Measurements from ENCODE around the gene MBD6. TPM values are rescaled to one million over a fixed set of nuclear protein-coding genes. Genes with fewer than 3 reads are reported as not detected.
"Not testable (repeated sequence)": the region's sequence is repeated elsewhere in the genome, so short reads cannot be mapped to it uniquely, and the experiment has no call there.

The MBD6 gene
- total and polyA plus RNA-seq, 10 donors: 14.8 to 171 (median 80.6) TPM

DNA sequence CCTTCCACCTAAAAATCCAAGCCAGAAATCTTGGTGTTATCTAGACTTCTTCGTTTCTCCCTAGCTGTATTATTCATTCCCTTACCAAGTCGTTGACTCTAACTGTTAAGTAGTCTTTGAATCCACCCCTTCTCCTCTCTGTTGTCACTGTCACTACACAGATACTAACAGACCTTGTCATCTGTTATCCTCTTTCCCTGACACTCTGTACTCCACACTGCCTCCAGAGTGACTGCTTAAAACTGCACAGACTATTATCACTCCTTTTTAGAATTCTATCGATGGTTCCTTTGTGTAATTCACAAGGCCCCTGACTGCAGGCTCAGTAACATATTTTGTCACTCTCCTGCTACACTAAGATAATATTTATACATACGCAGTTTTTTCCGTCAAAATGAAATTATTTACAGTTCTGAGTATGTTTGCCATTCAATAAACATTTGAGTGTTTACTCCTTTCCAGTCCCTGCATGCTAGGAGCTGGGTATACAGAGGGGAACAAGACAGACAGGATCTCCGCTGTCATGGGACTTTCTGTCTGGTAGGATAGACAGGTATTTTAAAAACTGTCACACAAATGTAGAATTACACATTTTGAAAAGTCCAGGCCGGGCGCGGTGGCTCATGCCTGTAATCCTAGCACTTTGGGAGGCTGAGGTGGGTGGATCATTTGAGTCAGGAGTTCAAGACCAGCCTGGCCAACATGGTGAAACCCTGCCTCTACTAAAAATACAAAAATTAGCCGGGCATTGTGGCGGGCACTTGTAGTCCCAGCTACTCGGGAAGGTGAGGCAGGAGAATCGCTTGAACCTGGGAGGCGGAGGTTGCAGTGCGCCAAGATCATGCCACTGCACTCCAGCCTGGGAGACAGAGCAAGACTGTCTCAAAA, 31.0 kb upstream of the MBD6 start:
- 91 to 96% (median 94%) methylated on average over 15 of the region's 15 CpGs for WGBS, 5 donors
- Histone ChIP-seq H3K4me1 (peaks cover 15 to 34% (median 20%) of the 10 kb centered on the region in 6 donors), H3K27ac (no peak overlapping the region), H3K9me3 (no peaks in the 10 kb centered on the region), H3K4me3 (no peak overlapping the region), H3K36me3 (peaks cover 3 to 71% (median 49%) of the 10 kb centered on the region in 6 donors), H3K27me3 (replicated peaks in 1 of 7) (no peaks in the 10 kb centered on the region)
- TF ChIP-seq POLR2AphosphoS5 (IDR thresholded peaks at IDR 0.05) (no peak), POLR2A (IDR thresholded peaks at IDR 0.05) (no peak)
- TF ChIP-seq, protein P1, sequence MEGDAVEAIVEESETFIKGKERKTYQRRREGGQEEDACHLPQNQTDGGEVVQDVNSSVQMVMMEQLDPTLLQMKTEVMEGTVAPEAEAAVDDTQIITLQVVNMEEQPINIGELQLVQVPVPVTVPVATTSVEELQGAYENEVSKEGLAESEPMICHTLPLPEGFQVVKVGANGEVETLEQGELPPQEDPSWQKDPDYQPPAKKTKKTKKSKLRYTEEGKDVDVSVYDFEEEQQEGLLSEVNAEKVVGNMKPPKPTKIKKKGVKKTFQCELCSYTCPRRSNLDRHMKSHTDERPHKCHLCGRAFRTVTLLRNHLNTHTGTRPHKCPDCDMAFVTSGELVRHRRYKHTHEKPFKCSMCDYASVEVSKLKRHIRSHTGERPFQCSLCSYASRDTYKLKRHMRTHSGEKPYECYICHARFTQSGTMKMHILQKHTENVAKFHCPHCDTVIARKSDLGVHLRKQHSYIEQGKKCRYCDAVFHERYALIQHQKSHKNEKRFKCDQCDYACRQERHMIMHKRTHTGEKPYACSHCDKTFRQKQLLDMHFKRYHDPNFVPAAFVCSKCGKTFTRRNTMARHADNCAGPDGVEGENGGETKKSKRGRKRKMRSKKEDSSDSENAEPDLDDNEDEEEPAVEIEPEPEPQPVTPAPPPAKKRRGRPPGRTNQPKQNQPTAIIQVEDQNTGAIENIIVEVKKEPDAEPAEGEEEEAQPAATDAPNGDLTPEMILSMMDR (IDR thresholded peaks at IDR 0.05 in 8 of 11, conservative IDR thresholded peaks at IDR 0.05 in 3 of 11): no peak
- peak; percentile 25 for DNase-seq
- intact Hi-C loops (cut with DNase I; ENCODE audit: low total_unique reads): no loop called here

DNA sequence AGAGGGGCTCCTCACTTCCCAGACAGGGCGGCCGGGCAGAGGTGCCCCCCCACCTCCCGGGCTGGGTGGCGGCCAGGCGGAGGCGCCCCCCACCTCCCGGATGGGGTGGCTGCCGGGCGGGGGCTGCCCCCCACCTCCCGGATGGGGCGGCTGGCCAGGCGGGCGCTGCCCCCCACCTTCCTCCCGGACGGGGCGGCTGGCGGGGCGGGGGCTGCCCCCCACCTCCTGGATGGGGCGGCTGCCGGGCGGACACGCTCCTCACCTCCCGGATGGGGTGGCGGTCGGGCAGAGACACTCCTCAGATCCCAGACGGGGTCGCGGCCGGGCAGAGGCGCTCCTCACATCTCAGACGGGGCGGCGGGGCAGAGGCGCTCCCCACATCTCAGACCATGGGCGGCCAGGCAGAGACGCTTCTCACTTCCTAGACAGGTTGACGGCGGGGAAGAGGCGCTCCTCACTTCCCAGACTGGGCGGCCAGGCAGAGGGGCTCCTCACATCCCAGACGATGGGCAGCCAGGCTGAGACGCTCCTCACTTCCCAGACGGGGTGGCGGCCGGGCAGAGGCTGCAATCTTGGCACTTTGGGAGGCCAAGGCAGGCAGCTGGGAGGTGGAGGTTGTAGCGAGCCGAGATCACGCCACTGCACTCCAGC, 27.4 kb upstream of the MBD6 start:
- H3K4me1 ChIP-seq; H3K4me3 ChIP-seq; H3K9me3 ChIP-seq; H3K27ac ChIP-seq; intact Hi-C loops (cut with DNase I; ENCODE audit: low total_unique reads); H3K27me3 ChIP-seq (replicated peaks in 1 of 7): not testable (repeated sequence)
- peak; percentile 46 for DNase-seq
- H3K36me3 ChIP-seq: peaks cover 3 to 91% (median 67%) of the 10 kb centered on the region in 6 donors
- WGBS, 5 donors: 93 to 97% (median 97%) methylated on average over 23 to 46 of the region's 48 CpGs

DNA sequence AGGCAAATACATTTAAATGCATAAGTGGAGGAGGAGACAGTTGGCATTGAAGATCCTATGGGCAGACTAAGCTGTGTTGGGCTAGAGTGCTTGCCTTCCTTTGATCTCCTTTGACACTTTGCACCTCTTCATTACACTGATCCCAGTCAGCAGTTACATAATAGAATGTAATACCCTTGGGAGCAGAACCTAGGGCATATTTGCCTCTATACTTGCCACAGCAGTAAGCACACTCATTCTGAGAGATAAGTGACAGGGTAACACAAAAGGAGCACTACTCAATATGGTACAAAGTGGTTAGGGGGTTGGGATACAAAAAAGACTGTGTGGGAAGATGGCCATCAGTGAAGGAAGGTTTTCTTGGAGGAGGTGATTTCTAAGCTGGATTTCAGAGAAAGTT, 25.8 kb upstream of the MBD6 start:
- peaks cover 1 to 91% (median 65%) of the 10 kb centered on the region in 6 donors for H3K36me3 ChIP-seq
- no peaks in the 10 kb centered on the region for H3K27me3 ChIP-seq (replicated peaks in 1 of 7)
- no peaks in the 10 kb centered on the region for H3K9me3 ChIP-seq
- intact Hi-C loops (cut with DNase I; ENCODE audit: low total_unique reads): no loop called here
- H3K27ac ChIP-seq: no peak overlapping the region
- no peak overlapping the region for H3K4me3 ChIP-seq
- H3K4me1 ChIP-seq: peaks cover 0 to 12% (median 0%) of the 10 kb centered on the region in 6 donors
- DNase-seq: no peak
- TF ChIP-seq, protein P1 (IDR thresholded peaks at IDR 0.05 in 8 of 11, conservative IDR thresholded peaks at IDR 0.05 in 3 of 11): no peak
- TF ChIP-seq POLR2A (IDR thresholded peaks at IDR 0.05) (no peak), POLR2AphosphoS5 (IDR thresholded peaks at IDR 0.05) (no peak)

DNA sequence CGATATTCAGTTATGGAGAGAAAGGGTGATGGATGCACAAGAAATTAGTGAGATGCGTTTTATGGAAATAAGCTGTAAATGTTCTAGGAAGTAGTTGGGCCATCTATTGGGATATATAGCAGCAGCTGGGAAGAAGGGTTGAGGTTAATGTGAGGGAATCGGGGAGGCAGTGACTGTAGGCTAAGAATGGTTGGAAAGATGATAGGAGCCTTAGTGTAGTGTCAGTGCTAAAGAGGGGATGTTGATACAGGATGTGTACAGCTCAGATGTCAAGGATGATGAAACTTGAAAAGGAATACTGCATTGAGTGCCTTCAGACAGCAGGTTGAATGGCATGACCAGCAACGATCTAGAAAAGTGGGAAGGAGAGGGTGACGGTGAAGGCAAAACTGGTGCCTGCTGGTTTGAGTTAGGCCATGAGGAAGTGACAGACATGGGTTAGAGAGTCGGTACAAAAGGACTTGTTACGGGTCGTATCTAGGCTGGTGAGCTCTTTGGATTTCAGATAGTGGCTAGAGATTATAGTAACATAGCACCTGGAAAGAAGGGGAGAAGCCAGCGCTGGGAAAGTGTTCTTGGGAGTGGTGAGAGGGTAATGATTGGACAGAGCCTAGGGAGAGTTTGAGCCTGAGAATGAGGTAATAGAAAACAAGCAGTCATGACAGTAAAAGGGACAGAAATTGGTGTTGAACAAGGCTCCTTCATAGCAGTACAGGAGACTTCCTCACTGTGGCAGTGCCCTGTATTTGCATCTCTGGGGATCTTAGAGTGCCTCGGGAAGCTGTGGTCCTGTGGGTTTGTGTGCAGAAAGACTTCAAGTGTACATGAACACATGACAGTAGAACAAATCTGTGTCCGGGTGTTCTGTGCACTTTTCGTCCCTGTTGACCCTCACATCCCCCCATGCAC, 25.1 kb upstream of the MBD6 start:
- peak; percentile 11 for DNase-seq
- WGBS, 5 donors: 86 to 94% (median 90%) methylated on average over 12 of the region's 12 CpGs
- Histone ChIP-seq H3K27ac (no peak overlapping the region), H3K4me3 (no peak overlapping the region), H3K9me3 (no peaks in the 10 kb centered on the region), H3K27me3 (replicated peaks in 1 of 7) (no peaks in the 10 kb centered on the region), H3K36me3 (peaks cover 0 to 91% (median 67%) of the 10 kb centered on the region in 6 donors), H3K4me1 (peaks cover 0 to 12% (median 0%) of the 10 kb centered on the region in 6 donors)
- intact Hi-C loops (cut with DNase I; ENCODE audit: low total_unique reads): no loop called here
- no peak for TF ChIP-seq POLR2AphosphoS5 (IDR thresholded peaks at IDR 0.05)
- TF ChIP-seq, protein P1 (IDR thresholded peaks at IDR 0.05 in 8 of 11, conservative IDR thresholded peaks at IDR 0.05 in 3 of 11): no peak
- TF ChIP-seq POLR2A (IDR thresholded peaks at IDR 0.05): no peak
